H1 (cell line): ENCODE data around the gene CHSY3. TPM values are rescaled to one million over a fixed set of nuclear protein-coding genes. Genes with fewer than 3 reads are reported as not detected.

Experiments used
- CTCF ChIA-PET: fragments of 300-600 bp; sonication (Branson Sonifier 250); formaldehyde crosslinking; loops from one replicate; lab custom pipeline; 2021; ENCODE audit not compliant: partially characterized antibody; lab: Charles Lee
- POLR2A ChIA-PET: fragments of 300-600 bp; sonication (Branson Sonifier 250); formaldehyde crosslinking; loops from one replicate; lab custom pipeline; 2021; ENCODE audit warnings: inconsistent platforms; ENCODE audit not compliant: partially characterized antibody; lab: Charles Lee
- DNase-seq, 2 experiments: peaks; one replicate each; pipeline versions ENCODE4 v3.0.0 to v3.0.0-alpha.2; 2010 to 2022; ENCODE audit warnings: low spot score in 2 of 2, low read depth in 1 of 2, mixed read lengths in 1 of 2
- FAIRE-seq: peaks from 2 replicates; lab custom pipeline; 2011; peaks lifted over from hg19 to GRCh38; lab: Jason Lieb, UNC
- H2AFZ ChIP-seq: 2 replicates; pipeline ENCODE4 v1.8.1; 2012; ENCODE audit warnings: low read length, inconsistent platforms
- H2AK5ac ChIP-seq: 2 replicates; pipeline ENCODE4 v1.6.1; 2013; ENCODE audit warnings: low read depth, low read length
- H2BK120ac ChIP-seq: replicated peaks from 2 replicates; pipeline ENCODE3; 2013; ENCODE audit warnings: low read depth, low read length, inconsistent platforms
- H2BK12ac ChIP-seq: 2 replicates; pipeline ENCODE4 v1.6.1; 2013; ENCODE audit warnings: low read depth, low read length
- H2BK15ac ChIP-seq: 2 replicates; pipeline ENCODE4 v1.6.1; 2013; ENCODE audit warnings: low read length
- H2BK20ac ChIP-seq: 2 replicates; pipeline ENCODE4 v1.6.1; 2013; ENCODE audit warnings: low read length
- H2BK5ac ChIP-seq: 2 replicates; pipeline ENCODE4 v1.6.1; 2013; ENCODE audit warnings: low read depth, low read length
- H3K14ac ChIP-seq: 2 replicates; pipeline ENCODE4 v1.6.1; 2013; ENCODE audit warnings: inconsistent platforms; ENCODE audit not compliant: insufficient read length
- H3K18ac ChIP-seq: 2 replicates; pipeline ENCODE4 v1.6.1; 2013; ENCODE audit warnings: low read length; ENCODE audit errors: extremely low read depth
- H3K23ac ChIP-seq: 2 replicates; pipeline ENCODE4 v1.6.1; 2013; ENCODE audit warnings: inconsistent platforms; ENCODE audit not compliant: insufficient read length
- H3K23me2 ChIP-seq: 2 replicates; pipeline ENCODE4 v1.6.1; 2013; ENCODE audit warnings: low read depth, low read length
- H3K27ac ChIP-seq: 2 replicates; pipeline ENCODE4 v1.6.1; 2011; ENCODE audit warnings: low read depth, low read length, inconsistent platforms
- H3K27me3 ChIP-seq, 4 experiments: replicated peaks in 1 of 4; 1 replicate in 1 of 4; 2 replicates in 3 of 4; pipeline versions ENCODE4 v1.6.1 to v1.8.1; 2011 to 2013; ENCODE audit warnings: low read length in 3 of 4, mild to moderate bottlenecking in 3 of 4, inconsistent platforms in 2 of 4, mixed read lengths in 2 of 4, moderate library complexity in 1 of 4; ENCODE audit not compliant: control insufficient read depth in 3 of 4, insufficient read depth in 3 of 4; ENCODE audit errors: extremely low read depth in 1 of 4
- H3K36me3 ChIP-seq, 4 experiments: 2 replicates each; pipeline versions ENCODE4 v1.6.1 to v1.8.1; 2011 to 2013; ENCODE audit warnings: mild to moderate bottlenecking in 4 of 4, low read length in 3 of 4, moderate library complexity in 2 of 4, control low read depth in 1 of 4, inconsistent platforms in 1 of 4; ENCODE audit not compliant: insufficient read depth in 4 of 4, control insufficient read depth in 2 of 4
- H3K4ac ChIP-seq: replicated peaks from 2 replicates; pipeline ENCODE3; 2013; ENCODE audit warnings: low read length, low read depth, mixed read lengths, inconsistent platforms; ENCODE audit not compliant: insufficient read length
- H3K4me1 ChIP-seq, 4 experiments: replicated peaks in 1 of 4; 1 replicate in 1 of 4; 2 replicates in 3 of 4; pipeline versions ENCODE4 v1.6.1 to v1.8.1; 2011 to 2013; ENCODE audit warnings: low read length in 3 of 4, inconsistent platforms in 2 of 4, mixed read lengths in 1 of 4; ENCODE audit not compliant: insufficient read depth in 4 of 4, control insufficient read depth in 3 of 4
- H3K4me2 ChIP-seq, 2 experiments: 2 replicates each; pipeline versions ENCODE4 v1.6.1 to v1.8.1; 2011 to 2013; ENCODE audit warnings: low read depth in 2 of 2, low read length in 2 of 2, control low read depth in 1 of 2, inconsistent platforms in 1 of 2, mild to moderate bottlenecking in 1 of 2; ENCODE audit not compliant: insufficient read depth in 1 of 2
- H3K4me3 ChIP-seq, 4 experiments: fragments of 200-600, 300-600 bp in 1 of 4; sonication (generic), shearing (Covaris generic), sonication (Bioruptor Twin) in 1 of 4; 2 replicates each; pipeline versions ENCODE4 v1.5.1 to v1.8.1; 2011 to 2016; ENCODE audit warnings: low read length in 4 of 4, low read depth in 3 of 4, control low read depth in 2 of 4, inconsistent platforms in 2 of 4, mild to moderate bottlenecking in 2 of 4, mixed read lengths in 1 of 4, moderate library complexity in 1 of 4; ENCODE audit not compliant: insufficient read depth in 2 of 4; ENCODE audit errors: extremely low read depth in 1 of 4
- H3K56ac ChIP-seq: replicated peaks from 2 replicates; pipeline ENCODE3; 2013; ENCODE audit warnings: low read depth, mild to moderate bottlenecking, mixed read lengths, low read length, inconsistent platforms; ENCODE audit not compliant: insufficient read length
- H3K79me1 ChIP-seq: 2 replicates; pipeline ENCODE4 v1.6.1; 2013; ENCODE audit warnings: low read depth, low read length, control low read depth
- H3K79me2 ChIP-seq, 2 experiments: 2 replicates each; pipeline versions ENCODE4 v1.6.1 to v1.8.1; 2012 to 2013; ENCODE audit warnings: low read length in 2 of 2, mild to moderate bottlenecking in 2 of 2, inconsistent platforms in 1 of 2; ENCODE audit not compliant: insufficient read depth in 2 of 2, control insufficient read depth in 1 of 2
- H3K9ac ChIP-seq, 4 experiments: replicated peaks in 1 of 4; 1 replicate in 1 of 4; 2 replicates in 3 of 4; pipeline versions ENCODE4 v1.6.1 to v1.8.1; 2011 to 2013; ENCODE audit warnings: low read depth in 3 of 4, low read length in 3 of 4, control low read depth in 2 of 4, mild to moderate bottlenecking in 2 of 4, moderate library complexity in 2 of 4, inconsistent platforms in 1 of 4; ENCODE audit errors: extremely low read depth in 1 of 4
- H3K9me3 ChIP-seq, 2 experiments: 2 replicates each; pipeline versions ENCODE4 v1.6.1 to v1.8.1; 2012 to 2013; ENCODE audit warnings: mild to moderate bottlenecking in 2 of 2, moderate library complexity in 2 of 2, control low read depth in 1 of 2, inconsistent platforms in 1 of 2, low read depth in 1 of 2, low read length in 1 of 2, mixed read lengths in 1 of 2; ENCODE audit not compliant: insufficient read depth in 2 of 2
- H4K20me1 ChIP-seq, 2 experiments: replicated peaks in 1 of 2; 2 replicates each; pipeline versions ENCODE3 to v1.8.1; 2011 to 2013; ENCODE audit warnings: inconsistent platforms in 2 of 2, low read length in 2 of 2, mild to moderate bottlenecking in 1 of 2; ENCODE audit not compliant: insufficient read depth in 2 of 2, control insufficient read depth in 1 of 2
- H4K5ac ChIP-seq: 2 replicates; pipeline ENCODE4 v1.6.1; 2013; ENCODE audit warnings: low read length, low read depth, mixed read lengths, inconsistent platforms; ENCODE audit not compliant: insufficient read length
- H4K8ac ChIP-seq: 2 replicates; pipeline ENCODE4 v1.8.0; 2013; ENCODE audit warnings: mild to moderate bottlenecking, moderate library complexity, low read length, inconsistent platforms; ENCODE audit not compliant: insufficient read depth; ENCODE audit errors: extremely low read depth
- H4K91ac ChIP-seq: replicated peaks from 2 replicates; pipeline ENCODE3; 2013; ENCODE audit warnings: low read length, mixed read lengths, inconsistent platforms; ENCODE audit not compliant: insufficient read length
- CTBP2 ChIP-seq: IDR thresholded peaks from 2 replicates; pipeline ENCODE4 v1.7.0; 2011; ENCODE audit warnings: borderline replicate concordance, mild to moderate bottlenecking, moderate library complexity, mixed read lengths, low read length; ENCODE audit not compliant: insufficient read depth, insufficient read length
- KDM1A ChIP-seq: fragments of 200-600, 300-600 bp; sonication (generic); IDR thresholded peaks from 2 replicates; pipeline ENCODE4 v1.7.1; 2016; ENCODE audit warnings: mild to moderate bottlenecking, low read length, borderline replicate concordance
- KDM5A ChIP-seq: fragments of 200-600 bp; IDR thresholded peaks from 2 replicates; pipeline ENCODE4 v1.7.1; 2012; ENCODE audit warnings: mild to moderate bottlenecking, low read length, inconsistent platforms, mixed read lengths
- RAD21 ChIP-seq, 2 experiments: IDR thresholded peaks in 1 of 2; conservative IDR thresholded peaks in 1 of 2; 2 replicates each; pipeline ENCODE4 v1.6.1; 2011; ENCODE audit warnings: low read depth in 2 of 2, low read length in 2 of 2, improper control_type of control experiment in 1 of 2, inconsistent platforms in 1 of 2, mild to moderate bottlenecking in 1 of 2, moderate library complexity in 1 of 2
- SIX5 ChIP-seq: IDR thresholded peaks from 2 replicates; pipeline ENCODE4 v1.6.1; 2011; ENCODE audit warnings: mild to moderate bottlenecking, low read depth, low read length
- SP4 ChIP-seq: IDR thresholded peaks from 2 replicates; pipeline ENCODE4 v1.6.1; 2012; ENCODE audit warnings: low read length, inconsistent platforms
- SUZ12 ChIP-seq: fragments of 200-600 bp; sonication (generic); IDR thresholded peaks from 2 replicates; pipeline ENCODE4 v1.6.1; 2012; ENCODE audit warnings: mild to moderate bottlenecking, inconsistent platforms, low read length, moderate library complexity, mixed read lengths
- TBP ChIP-seq: IDR thresholded peaks from 2 replicates; pipeline ENCODE4 v1.6.1; 2011; ENCODE audit warnings: low read depth, low read length, improper control_type of control experiment
- YY1 ChIP-seq: IDR thresholded peaks from 2 replicates; pipeline ENCODE4 v1.6.1; 2011; ENCODE audit warnings: low read depth, mild to moderate bottlenecking, low read length
- ZNF274 ChIP-seq: IDR thresholded peaks from 2 replicates; pipeline ENCODE4 v1.7.0; 2012; ENCODE audit warnings: low read length, borderline replicate concordance; ENCODE audit errors: extremely low read depth
- WGBS, 2 experiments: shearing (Covaris generic) in 1 of 2; methylation state at CpG; one replicate each; pipeline versions ENCODE4 v1.1.6 to v1.1.7; 2013 to 2015; ENCODE audit warnings: low lambda C conversion rate in 2 of 2, mixed read lengths in 2 of 2, inconsistent platforms in 1 of 2, low coverage in 1 of 2, missing lambda C conversion rate in 1 of 2; ENCODE audit not compliant: insufficient replicate concordance in 2 of 2, insufficient coverage in 1 of 2, insufficient read length in 1 of 2; ENCODE audit errors: extremely low coverage in 1 of 2, missing lambda C conversion rate in 1 of 2; 5-methylcytosine and 5-hydroxymethylcytosine counted together
- polyA plus RNA-seq, 7 experiments: library from polyadenylated mRNA; depleted of rRNA in 3 of 7; stranded (reverse) in 5 of 7; unstranded in 2 of 7; fragments of >200 nt in 5 of 7; fragments of 200-250 nt in 2 of 7; gene quantifications; 1 replicate in 5 of 7; 2 replicates in 1 of 7; 4 replicates in 1 of 7; pipeline versions ENCODE4 v1.2.1 to v1.2.3, GENCODE V29; 2011 to 2013; ENCODE audit warnings: missing spikeins in 2 of 7, mixed read lengths in 2 of 7
- total RNA-seq: library from RNA; stranded (reverse); fragmentation: NEBNext Ultra II Directional; extraction: Animal tissue kit (Norgen Biotek cat#: 25700); gene quantifications from 2 replicates; pipeline ENCODE4 v1.2.1, GENCODE V29; 2021

The CHSY3 gene
- total and polyA plus RNA-seq, 2 of the 8 experiments (the other 6 are each of a cell fraction or from before 2014, with no cell fraction given), result 0.24 to 1.8 TPM

DNA sequence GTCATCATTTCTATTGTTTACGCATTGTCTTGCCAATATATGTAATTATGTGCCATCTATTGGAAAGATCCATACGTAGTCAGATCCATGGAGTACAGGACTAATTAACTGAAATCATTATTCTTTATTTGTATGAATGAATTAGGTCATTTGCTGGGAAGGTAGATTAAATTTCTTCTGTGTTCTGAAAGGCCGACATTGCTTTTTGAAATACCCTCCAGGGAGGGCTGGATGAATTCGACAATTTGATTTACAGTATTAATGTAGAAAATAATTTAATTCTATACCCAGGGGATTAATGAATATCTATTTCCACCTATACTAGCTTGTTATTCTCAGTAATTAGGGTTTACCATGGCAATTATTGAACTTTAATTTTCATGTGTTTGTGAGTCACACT, 117.6 kb downstream of the CHSY3 start:
- no peak overlapping the region for H4K91ac ChIP-seq
- no peak overlapping the region for H2BK15ac ChIP-seq
- H3K23me2 ChIP-seq, result no peaks in the 10 kb centered on the region
- no peaks in the 10 kb centered on the region for H3K79me1 ChIP-seq
- H3K9me3 ChIP-seq, result no peaks in the 10 kb centered on the region
- no peak overlapping the region for H3K23ac ChIP-seq
- WGBS, 2 experiments, result 89% methylated on average over 4 of the region's 4 CpGs; no CpG with 5 or more reads in 1 of the 2 experiments
- FAIRE-seq, result no peak
- H3K27ac ChIP-seq, result no peak overlapping the region
- no peak overlapping the region for H2BK20ac ChIP-seq
- no peak for DNase-seq
- H3K36me3 ChIP-seq, result no peaks in the 10 kb centered on the region
- no peaks in the 10 kb centered on the region for H4K20me1 ChIP-seq
- no peak overlapping the region for H3K18ac ChIP-seq
- no peak overlapping the region for H4K5ac ChIP-seq
- H3K9ac ChIP-seq, result no peak overlapping the region
- POLR2A ChIA-PET, result no interaction called here
- CTCF ChIA-PET, result no interaction called here
- no peak overlapping the region for H3K4ac ChIP-seq
- no peak overlapping the region for H4K8ac ChIP-seq
- no peak overlapping the region for H2BK5ac ChIP-seq
- H3K4me1 ChIP-seq, result peaks cover 0 to 3% (median 0%) of the 10 kb centered on the region in 4 experiments; a peak in 1 of 7 replicates
- H3K79me2 ChIP-seq, result no peaks in the 10 kb centered on the region
- no peak overlapping the region for H2AK5ac ChIP-seq
- H2AFZ ChIP-seq, result no peak overlapping the region
- no peak overlapping the region for H2BK12ac ChIP-seq
- no peak overlapping the region for H3K14ac ChIP-seq
- H3K27me3 ChIP-seq, result no peaks in the 10 kb centered on the region
- TF ChIP-seq KDM5A, result no peak
- no peak for TF ChIP-seq SP4
- no peak for TF ChIP-seq SUZ12
- TF ChIP-seq RAD21 (IDR thresholded peaks at IDR 0.05 in 1 of 2, conservative IDR thresholded peaks at IDR 0.05 in 1 of 2; ENCODE audit: low read depth in 2 of 2, low read length in 2 of 2), result no peak
- TF ChIP-seq TBP, result no peak
- no peak for TF ChIP-seq ZNF274
- no peak for TF ChIP-seq SIX5
- TF ChIP-seq YY1, result no peak
- no peak for TF ChIP-seq KDM1A
- no peak for TF ChIP-seq CTBP2
- H2BK120ac ChIP-seq, result no peak overlapping the region
- H3K4me3 ChIP-seq, result no peak overlapping the region
- no peak overlapping the region for H3K4me2 ChIP-seq
- no peak overlapping the region for H3K56ac ChIP-seq
